Small intestine (tissue), 7 donors: Measurements from ENCODE around the gene PODXL2. TPM values are rescaled to one million over a fixed set of nuclear protein-coding genes. Genes with fewer than 3 reads are reported as not detected.

Experiments
- DNase-seq, 2 donors: peaks; one replicate each; pipeline versions ENCODE4 v3.0.0 to v3.0.0-alpha.2; 2013
- FAIRE-seq: peaks from 2 replicates; lab custom pipeline; 2012; peaks lifted over from hg19 to GRCh38; lab: Jason Lieb, UNC
- H3K27ac ChIP-seq, 3 donors: one replicate each; pipeline ENCODE4 v1.5.1; 2013; ENCODE audit warnings: low read length in 2 of 3, mild to moderate bottlenecking in 2 of 3, control low read depth in 1 of 3, inconsistent platforms in 1 of 3, low read depth in 1 of 3, moderate library complexity in 1 of 3
- H3K27me3 ChIP-seq, 3 donors: one replicate each; pipeline ENCODE4 v1.6.1; 2013; ENCODE audit warnings: low read length in 3 of 3, inconsistent platforms in 1 of 3; ENCODE audit not compliant: control insufficient read depth in 3 of 3, insufficient read depth in 3 of 3
- H3K36me3 ChIP-seq, 3 donors: one replicate each; pipeline ENCODE4 v1.6.1; 2013; ENCODE audit warnings: low read length in 3 of 3, inconsistent platforms in 1 of 3, low read depth in 1 of 3, mild to moderate bottlenecking in 1 of 3, moderate library complexity in 1 of 3; ENCODE audit not compliant: control insufficient read depth in 3 of 3, insufficient read depth in 2 of 3
- H3K4me1 ChIP-seq, 3 donors: one replicate each; pipeline ENCODE4 v1.6.1; 2013; ENCODE audit warnings: low read length in 2 of 3, inconsistent platforms in 1 of 3, low read depth in 1 of 3, mild to moderate bottlenecking in 1 of 3, moderate library complexity in 1 of 3; ENCODE audit not compliant: control insufficient read depth in 3 of 3, insufficient read depth in 2 of 3
- H3K4me3 ChIP-seq, 3 donors: one replicate each; pipeline ENCODE4 v1.5.1; 2013; ENCODE audit warnings: low read length in 3 of 3, control low read depth in 1 of 3, inconsistent platforms in 1 of 3, low read depth in 1 of 3, mild to moderate bottlenecking in 1 of 3, moderate library complexity in 1 of 3
- H3K9me3 ChIP-seq, 2 donors: one replicate each; pipeline ENCODE4 v1.6.1; 2013; ENCODE audit warnings: low read depth in 1 of 2, low read length in 1 of 2; ENCODE audit not compliant: control insufficient read depth in 2 of 2, insufficient read depth in 1 of 2
- WGBS, 3 donors: extraction: QIAGEN DNeasy Blood & Tissue Kit; methylation state at CpG; one replicate each; pipeline ENCODE4 v1.1.7; 2013; 5-methylcytosine and 5-hydroxymethylcytosine counted together
- polyA plus RNA-seq, 4 donors: library from polyadenylated mRNA; stranded (reverse) in 3 of 4; unstranded in 1 of 4; fragments of 200-250 nt in 3 of 4; fragments of 120-200 nt in 1 of 4; gene quantifications; one replicate each; pipeline versions ENCODE4 v1.2.1 to v1.2.3, GENCODE V29; 2013
- donor health status: healthy with polysubstance abuse.
- donor health status: control.
- donor health status: control.
- donor health status: Bipolar disorder and iron deficiency.
- donor health status: healthy.

Gene PODXL2
- polyA plus RNA-seq, 4 donors: 1.6 to 17.0 (median 4.2) TPM

DNA sequence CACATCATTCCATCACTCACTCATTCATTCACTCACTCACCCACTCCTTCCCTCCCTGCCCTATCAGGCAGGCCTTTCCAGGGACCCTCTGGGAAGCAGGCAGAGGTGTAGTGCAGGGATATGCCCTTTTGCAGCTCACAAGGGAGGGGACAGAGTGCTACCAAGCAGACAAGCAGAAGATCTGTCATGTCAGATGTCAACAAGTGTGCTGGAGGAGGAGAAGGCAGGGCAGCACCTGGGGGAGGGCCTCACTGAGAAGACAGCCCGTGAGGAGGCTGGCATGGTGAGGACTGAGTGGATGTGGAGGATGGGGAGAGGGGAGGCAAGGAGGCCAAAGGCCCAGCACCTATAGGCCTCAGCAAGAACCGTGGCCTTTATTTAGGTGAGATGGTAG is 59.0 kb downstream of the PODXL2 start:
- Histone ChIP-seq H3K36me3 (peaks cover 0 to 30% (median 0%) of the 10 kb centered on the region in 3 donors), H3K4me1 (no peaks in the 10 kb centered on the region), H3K27ac (no peak overlapping the region), H3K27me3 (no peaks in the 10 kb centered on the region), H3K4me3 (no peak overlapping the region), H3K9me3 (no peaks in the 10 kb centered on the region)
- WGBS, 3 donors: 70 to 73% (median 71%) methylated on average over 2 of the region's 2 CpGs
- FAIRE-seq: no peak
- DNase-seq: no peak

- Histone ChIP-seq H3K36me3 (peaks cover 0 to 35% (median 0%) of the 10 kb centered on the region in 3 donors), H3K4me1 (no peaks in the 10 kb centered on the region), H3K4me3 (no peak overlapping the region), H3K27me3 (no peaks in the 10 kb centered on the region), H3K9me3 (no peaks in the 10 kb centered on the region), H3K27ac (no peak overlapping the region)
- no peak for DNase-seq
- 74 to 77% (median 77%) methylated on average over 20 of the region's 20 CpGs for WGBS, 3 donors
- no peak for FAIRE-seq
These were observed 59.7 kb downstream of the PODXL2 start for GRCh38 chr3:127688416-127689265.

- no peak for FAIRE-seq
- H3K9me3 ChIP-seq: no peaks in the 10 kb centered on the region
- peaks cover 0 to 36% (median 0%) of the 10 kb centered on the region in 3 donors for H3K36me3 ChIP-seq
- H3K4me1 ChIP-seq: no peaks in the 10 kb centered on the region
- 91 to 94% (median 91%) methylated on average over 18 to 19 of the region's 19 CpGs for WGBS, 3 donors
- no peak for DNase-seq
- H3K4me3 ChIP-seq: no peak overlapping the region
- H3K27me3 ChIP-seq: no peaks in the 10 kb centered on the region
- H3K27ac ChIP-seq: no peak overlapping the region
These were observed 60.4 kb downstream of the PODXL2 start for GRCh38 chr3:127689266-127689860.

DNA sequence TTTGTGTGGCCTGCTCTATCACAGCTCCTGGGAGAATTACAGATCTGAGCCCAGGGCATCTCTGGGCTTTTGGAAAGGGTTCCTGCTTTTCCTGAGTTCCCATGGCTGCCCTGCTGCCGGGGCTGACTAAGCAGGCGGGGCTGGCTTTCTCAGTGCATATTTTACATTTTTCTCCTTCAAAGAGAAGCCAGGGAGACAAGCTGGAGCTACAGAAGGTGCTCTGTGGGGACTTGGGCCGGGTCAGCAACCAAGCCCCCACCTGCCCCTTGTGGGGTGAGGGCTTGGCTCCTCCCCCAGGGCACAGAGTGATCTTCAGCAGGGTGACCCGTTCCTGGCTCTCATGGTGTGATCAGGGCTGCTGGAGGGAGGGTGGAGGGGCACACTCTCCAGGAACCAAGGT is 61.1 kb downstream of the PODXL2 start:
- no peaks in the 10 kb centered on the region for H3K4me1 ChIP-seq
- WGBS, 3 donors: 77 to 85% (median 82%) methylated on average over 4 of the region's 4 CpGs
- no peaks in the 10 kb centered on the region for H3K27me3 ChIP-seq
- no peaks in the 10 kb centered on the region for H3K9me3 ChIP-seq
- H3K36me3 ChIP-seq: peaks cover 0 to 43% (median 0%) of the 10 kb centered on the region in 3 donors
- no peak for FAIRE-seq
- H3K4me3 ChIP-seq: no peak overlapping the region
- DNase-seq: no peak
- H3K27ac ChIP-seq: no peak overlapping the region

- WGBS, 3 donors: 82 to 100% (median 83%) methylated on average over 3 to 4 of the region's 4 CpGs
- no peak overlapping the region for H3K27ac ChIP-seq
- DNase-seq: peak; percentile 41 to 56
These were observed 62.0 kb downstream of the PODXL2 start for GRCh38 chr3:127690823-127691452.

GRCh38 chr3:127691489-127691888 is 62.5 kb downstream of the PODXL2 start:
- Histone ChIP-seq H3K36me3 (peaks cover 0 to 44% (median 0%) of the 10 kb centered on the region in 3 donors), H3K9me3 (no peaks in the 10 kb centered on the region), H3K27me3 (no peaks in the 10 kb centered on the region), H3K27ac (no peak overlapping the region), H3K4me3 (no peak overlapping the region), H3K4me1 (peaks cover 0 to under 1% (median 0%) of the 10 kb centered on the region in 3 donors)
- FAIRE-seq (no peak), DNase-seq (no peak)
- WGBS, 3 donors: 91 to 95% (median 91%) methylated on average over 8 of the region's 8 CpGs

More at GRCh38 chr3:127690823-127691452, 62.0 kb downstream of the PODXL2 start:
- no peaks in the 10 kb centered on the region for H3K4me1 ChIP-seq
- H3K27me3 ChIP-seq: no peaks in the 10 kb centered on the region
- H3K4me3 ChIP-seq: no peak overlapping the region
- no peaks in the 10 kb centered on the region for H3K9me3 ChIP-seq
- peaks cover 0 to 44% (median 0%) of the 10 kb centered on the region in 3 donors for H3K36me3 ChIP-seq
- no peak for FAIRE-seq

DNA sequence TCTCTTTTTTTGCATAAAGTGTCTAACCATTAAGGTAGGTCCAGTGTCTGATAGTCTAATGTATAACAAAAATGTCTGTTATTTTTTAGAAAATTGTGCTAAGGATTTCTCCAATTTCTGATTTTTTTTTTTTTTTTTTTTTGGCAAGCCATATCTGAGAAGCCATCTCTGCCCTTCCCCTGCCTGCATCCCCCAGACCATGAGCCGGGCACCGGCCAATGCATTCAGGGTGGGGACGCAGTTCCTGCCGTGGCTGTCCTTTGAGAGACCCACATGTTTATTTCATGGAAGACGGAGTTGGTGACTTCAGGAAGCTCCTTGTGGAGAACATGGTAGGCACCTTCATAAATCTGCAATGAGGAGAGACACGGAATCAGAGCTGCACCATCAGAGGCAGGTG is 63.0 kb downstream of the PODXL2 start:
- Histone ChIP-seq H3K4me3 (no peak overlapping the region), H3K27ac (no peak overlapping the region), H3K9me3 (no peaks in the 10 kb centered on the region), H3K4me1 (peaks cover 0 to 5% (median 0%) of the 10 kb centered on the region in 3 donors), H3K27me3 (no peaks in the 10 kb centered on the region), H3K36me3 (peaks cover 0 to 44% (median 0%) of the 10 kb centered on the region in 3 donors)
- DNase-seq: no peak
- WGBS, 3 donors: 93 to 97% (median 96%) methylated on average over 6 of the region's 6 CpGs
- FAIRE-seq: no peak
